ENCODE measurements around the gene DNTT. TPM values are rescaled to one million over a fixed set of nuclear protein-coding genes. Genes with fewer than 3 reads are reported as not detected.

The DNTT gene
- total RNA-seq: not detected
- 0 reads per million in 2 donors for total RNA-seq

- no peak for DNase-seq
- Mint-ChIP-seq H3K4me3 (no peak within 1 kb of the TSS), H3K36me3 (ENCODE audit: low read depth) (no peaks in the 10 kb centered on the region), H3K4me1 (peaks cover 9% of the 10 kb centered on the region), H3K27me3 (peaks cover 73% of the 10 kb centered on the region), H3K27ac (no peak within 1 kb of the TSS)
- ATAC-seq: no peak
- H3K9me3 ChIP-seq (ENCODE audit: control insufficient read depth, low read length, poor library complexity, severe bottlenecking): no peaks in the 10 kb centered on the region
These were observed at the start of gene DNTT for GRCh38 chr10:96304230-96304629. TSS of gene DNTT (plus strand) at chr10:96304434. CDS start at chr10:96304498, 64 bp downstream.

GRCh38 chr10:96254976-96255375, 49.3 kb upstream of the DNTT start:
- peaks cover 4% of the 10 kb centered on the region for H3K36me3 Mint-ChIP-seq (ENCODE audit: low read depth)
- no peak for ATAC-seq

GRCh38 chr10:96255549-96256333, 48.5 kb upstream of the DNTT start:
- H3K4me1 Mint-ChIP-seq: no peaks in the 10 kb centered on the region
- H3K9me3 ChIP-seq (ENCODE audit: control insufficient read depth, low read length, poor library complexity, severe bottlenecking): no peaks in the 10 kb centered on the region
- H3K27me3 Mint-ChIP-seq: peaks cover 18% of the 10 kb centered on the region
- DNase-seq (no peak), ATAC-seq (no peak)
- peaks cover 4% of the 10 kb centered on the region for H3K36me3 Mint-ChIP-seq (ENCODE audit: low read depth)
- H3K4me3 Mint-ChIP-seq: no peak overlapping the region
- H3K27ac Mint-ChIP-seq: no peak overlapping the region

More at GRCh38 chr10:96254976-96255375, 49.3 kb upstream of the DNTT start:
- H3K9me3 ChIP-seq (ENCODE audit: control insufficient read depth, low read length, poor library complexity, severe bottlenecking): no peaks in the 10 kb centered on the region
- Mint-ChIP-seq H3K4me3 (no peak overlapping the region), H3K4me1 (no peaks in the 10 kb centered on the region), H3K27ac (no peak overlapping the region), H3K27me3 (peaks cover 16% of the 10 kb centered on the region)
- DNase-seq: no peak

- Mint-ChIP-seq H3K27ac (no peak overlapping the region), H3K4me1 (no peaks in the 10 kb centered on the region), H3K36me3 (ENCODE audit: low read depth) (peaks cover 4% of the 10 kb centered on the region), H3K4me3 (no peak overlapping the region), H3K27me3 (peaks cover 21% of the 10 kb centered on the region)
- no peak for DNase-seq
- no peaks in the 10 kb centered on the region for H3K9me3 ChIP-seq (ENCODE audit: control insufficient read depth, low read length, poor library complexity, severe bottlenecking)
- no peak for ATAC-seq
These were observed 46.3 kb upstream of the DNTT start for GRCh38 chr10:96257944-96258343.

- Mint-ChIP-seq H3K27me3 (peaks cover 33% of the 10 kb centered on the region), H3K36me3 (ENCODE audit: low read depth) (peaks cover 4% of the 10 kb centered on the region), H3K4me1 (no peaks in the 10 kb centered on the region), H3K4me3 (no peak overlapping the region), H3K27ac (no peak overlapping the region)
- H3K9me3 ChIP-seq (ENCODE audit: control insufficient read depth, low read length, poor library complexity, severe bottlenecking): no peaks in the 10 kb centered on the region
- ATAC-seq (no peak), DNase-seq (no peak)
These were observed 45.1 kb upstream of the DNTT start for GRCh38 chr10:96259150-96259549.

GRCh38 chr10:96260014-96260413, 44.2 kb upstream of the DNTT start:
- no peaks in the 10 kb centered on the region for H3K9me3 ChIP-seq (ENCODE audit: control insufficient read depth, low read length, poor library complexity, severe bottlenecking)
- H3K27ac Mint-ChIP-seq: no peak overlapping the region

GRCh38 chr10:96261132-96261531, 43.1 kb upstream of the DNTT start:
- Mint-ChIP-seq H3K36me3 (ENCODE audit: low read depth) (peaks cover 4% of the 10 kb centered on the region), H3K27me3 (peaks cover 46% of the 10 kb centered on the region), H3K4me3 (no peak overlapping the region), H3K27ac (no peak overlapping the region), H3K4me1 (no peaks in the 10 kb centered on the region)
- ATAC-seq: no peak
- DNase-seq: no peak
- no peaks in the 10 kb centered on the region for H3K9me3 ChIP-seq (ENCODE audit: control insufficient read depth, low read length, poor library complexity, severe bottlenecking)

More at GRCh38 chr10:96260014-96260413, 44.2 kb upstream of the DNTT start:
- ATAC-seq: no peak
- peaks cover 38% of the 10 kb centered on the region for H3K27me3 Mint-ChIP-seq
- no peaks in the 10 kb centered on the region for H3K4me1 Mint-ChIP-seq
- peaks cover 4% of the 10 kb centered on the region for H3K36me3 Mint-ChIP-seq (ENCODE audit: low read depth)
- DNase-seq: no peak
- H3K4me3 Mint-ChIP-seq: no peak overlapping the region

- Mint-ChIP-seq H3K36me3 (ENCODE audit: low read depth) (peaks cover 2% of the 10 kb centered on the region), H3K27me3 (peaks cover 49% of the 10 kb centered on the region), H3K27ac (no peak overlapping the region), H3K4me1 (no peaks in the 10 kb centered on the region), H3K4me3 (no peak overlapping the region)
- no peaks in the 10 kb centered on the region for H3K9me3 ChIP-seq (ENCODE audit: control insufficient read depth, low read length, poor library complexity, severe bottlenecking)
- ATAC-seq (no peak), DNase-seq (no peak)
These were observed 42.3 kb upstream of the DNTT start for GRCh38 chr10:96261930-96262329.

- H3K9me3 ChIP-seq (ENCODE audit: control insufficient read depth, low read length, poor library complexity, severe bottlenecking): no peaks in the 10 kb centered on the region
- Mint-ChIP-seq H3K4me3 (no peak overlapping the region), H3K4me1 (peaks cover 2% of the 10 kb centered on the region), H3K27me3 (peaks cover 53% of the 10 kb centered on the region), H3K36me3 (ENCODE audit: low read depth) (no peaks in the 10 kb centered on the region), H3K27ac (no peak overlapping the region)
- ATAC-seq (no peak), DNase-seq (no peak)
These were observed 41.1 kb upstream of the DNTT start for GRCh38 chr10:96263176-96263575.

- DNase-seq (no peak), ATAC-seq (no peak)
- peaks cover 2% of the 10 kb centered on the region for H3K4me1 Mint-ChIP-seq
- H3K27ac Mint-ChIP-seq: no peak overlapping the region
- no peak overlapping the region for H3K4me3 Mint-ChIP-seq
- no peaks in the 10 kb centered on the region for H3K9me3 ChIP-seq (ENCODE audit: control insufficient read depth, low read length, poor library complexity, severe bottlenecking)
- H3K36me3 Mint-ChIP-seq (ENCODE audit: low read depth): no peaks in the 10 kb centered on the region
- peaks cover 55% of the 10 kb centered on the region for H3K27me3 Mint-ChIP-seq
These were observed 40.6 kb upstream of the DNTT start for GRCh38 chr10:96263669-96264068.

GRCh38 chr10:96264938-96265337, 39.3 kb upstream of the DNTT start:
- H3K4me3 Mint-ChIP-seq: no peak overlapping the region
- H3K36me3 Mint-ChIP-seq (ENCODE audit: low read depth): no peaks in the 10 kb centered on the region
- H3K9me3 ChIP-seq (ENCODE audit: control insufficient read depth, low read length, poor library complexity, severe bottlenecking): no peaks in the 10 kb centered on the region
- peaks cover 2% of the 10 kb centered on the region for H3K4me1 Mint-ChIP-seq
- no peak for DNase-seq
- ATAC-seq: no peak
- H3K27ac Mint-ChIP-seq: no peak overlapping the region
- H3K27me3 Mint-ChIP-seq: peaks cover 61% of the 10 kb centered on the region

GRCh38 chr10:96266118-96266770, 38.0 kb upstream of the DNTT start:
- Mint-ChIP-seq H3K36me3 (ENCODE audit: low read depth) (no peaks in the 10 kb centered on the region), H3K4me3 (no peak overlapping the region), H3K27me3 (peaks cover 59% of the 10 kb centered on the region), H3K27ac (no peak overlapping the region), H3K4me1 (peaks cover 2% of the 10 kb centered on the region)
- DNase-seq (no peak), ATAC-seq (no peak)
- H3K9me3 ChIP-seq (ENCODE audit: control insufficient read depth, low read length, poor library complexity, severe bottlenecking): no peaks in the 10 kb centered on the region

GRCh38 chr10:96267234-96267705, 37.0 kb upstream of the DNTT start:
- peaks cover 2% of the 10 kb centered on the region for H3K4me1 Mint-ChIP-seq
- no peak overlapping the region for H3K27ac Mint-ChIP-seq
- H3K4me3 Mint-ChIP-seq: no peak overlapping the region
- ATAC-seq (no peak), DNase-seq (no peak)
- no peaks in the 10 kb centered on the region for H3K9me3 ChIP-seq (ENCODE audit: control insufficient read depth, low read length, poor library complexity, severe bottlenecking)
- peaks cover 59% of the 10 kb centered on the region for H3K27me3 Mint-ChIP-seq
- H3K36me3 Mint-ChIP-seq (ENCODE audit: low read depth): no peaks in the 10 kb centered on the region

Data from T-helper 17 cell (primary cell).